Neural crest cell (in vitro differentiated cells): ENCODE data around the gene RPLP2. TPM values are rescaled to one million over a fixed set of nuclear protein-coding genes. Genes with fewer than 3 reads are reported as not detected.

Source experiments
- DNase-seq: peaks from one replicate; pipeline ENCODE4 v3.0.0; 2021; ENCODE audit warnings: low read depth, mixed read lengths, low spot score
- H3K27ac Mint-ChIP-seq: one replicate; pipeline ENCODE4 v1.8.0; 2021; ENCODE audit warnings: mild to moderate bottlenecking, mixed read lengths; ENCODE audit not compliant: unreplicated experiment
- H3K27me3 Mint-ChIP-seq: 2 replicates; pipeline ENCODE4 v1.8.0; 2021; ENCODE audit warnings: low read depth, mild to moderate bottlenecking, mixed read lengths
- H3K36me3 Mint-ChIP-seq: 2 replicates; pipeline ENCODE4 v1.8.0; 2021; ENCODE audit warnings: low read depth, mild to moderate bottlenecking, mixed read lengths
- H3K4me1 Mint-ChIP-seq: 2 replicates; pipeline ENCODE4 v1.8.0; 2021; ENCODE audit warnings: mixed read lengths
- H3K4me3 Mint-ChIP-seq: one replicate; pipeline ENCODE4 v1.8.0; 2021; ENCODE audit warnings: mild to moderate bottlenecking, mixed read lengths
- H3K9me3 Mint-ChIP-seq: 2 replicates; pipeline ENCODE4 v1.8.0; 2021; ENCODE audit warnings: mixed read lengths
- total RNA-seq: library from RNA; stranded (reverse); gene quantifications from 2 replicates; pipeline ENCODE4 v1.2.1, GENCODE V29; 2021
- TF ChIP-seq, protein P1 (sequence below): fragments of 200-600 bp; sonication (generic); conservative IDR thresholded peaks from 2 replicates; pipeline ENCODE4 v1.5.0; 2021; ENCODE audit warnings: antibody characterized with exemption, mild to moderate bottlenecking

Gene RPLP2
- total RNA-seq, 1 donor from 2014 or later = 1,810 TPM

DNA sequence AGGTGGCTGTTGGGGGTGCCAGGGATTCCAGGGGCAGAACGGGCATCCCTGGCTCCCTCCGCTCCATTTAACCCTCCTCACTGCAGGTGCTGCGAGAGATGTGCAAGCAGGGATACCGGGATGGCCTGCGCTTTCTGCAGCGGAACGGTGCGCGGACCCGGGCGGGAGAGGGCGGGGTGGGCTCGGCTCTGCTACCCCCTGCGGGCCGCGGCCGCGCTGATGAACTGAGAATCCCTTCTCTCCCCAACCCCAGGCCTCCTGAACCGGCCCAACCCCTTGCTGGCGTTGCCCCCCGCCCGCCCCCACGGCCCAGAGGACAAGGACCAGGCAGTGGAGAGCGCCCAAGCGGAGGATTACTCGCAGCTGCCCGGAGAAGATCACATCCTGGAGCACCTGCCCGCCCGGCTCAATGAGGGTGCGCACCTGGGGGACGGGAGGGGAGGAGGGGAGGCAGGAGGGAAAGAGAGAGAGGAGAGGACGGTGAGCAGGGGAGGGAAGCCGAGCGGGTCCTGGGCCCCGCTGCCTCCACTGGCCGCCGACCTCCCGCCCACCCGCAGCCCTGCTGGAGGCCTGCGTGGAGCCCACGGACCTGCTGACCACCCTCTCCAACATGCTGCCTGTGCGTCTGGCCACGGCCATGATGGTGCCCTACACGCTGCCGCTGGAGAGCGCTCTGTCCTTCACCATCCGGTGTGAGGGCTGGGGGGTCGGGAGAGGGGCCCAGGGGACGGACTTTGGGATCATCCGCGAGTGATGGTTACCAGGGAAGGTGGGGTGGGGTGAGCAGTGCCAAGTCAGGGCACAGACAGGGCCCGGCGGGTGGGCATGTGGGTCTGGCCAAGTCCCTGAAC, 13.9 kb downstream of the RPLP2 start:
- DNase-seq = no peak
- peaks cover 12% of the 10 kb centered on the region for H3K4me1 Mint-ChIP-seq

DNA sequence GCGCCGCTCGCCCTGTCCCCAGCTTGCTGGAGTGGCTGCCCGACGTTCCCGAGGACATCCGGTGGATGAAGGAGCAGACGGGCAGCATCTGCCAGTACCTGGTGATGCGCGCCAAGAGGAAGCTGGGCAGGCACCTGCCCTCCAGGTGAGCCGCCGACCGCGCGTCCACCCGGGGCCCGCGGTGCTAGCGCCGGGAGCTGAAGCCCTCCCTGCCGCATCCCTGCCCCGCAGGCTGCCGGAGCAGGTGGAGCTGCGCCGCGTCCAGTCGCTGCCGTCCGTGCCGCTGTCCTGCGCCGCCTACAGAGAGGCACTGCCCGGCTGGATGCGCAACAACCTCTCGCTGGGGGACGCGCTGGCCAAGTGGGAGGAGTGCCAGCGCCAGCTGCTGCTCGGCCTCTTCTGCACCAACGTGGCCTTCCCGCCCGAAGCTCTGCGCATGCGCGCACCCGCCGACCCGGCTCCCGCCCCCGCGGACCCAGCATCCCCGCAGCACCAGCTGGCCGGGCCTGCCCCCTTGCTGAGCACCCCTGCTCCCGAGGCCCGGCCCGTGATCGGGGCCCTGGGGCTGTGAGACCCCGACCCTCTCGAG, 14.6 kb downstream of the RPLP2 start:
- Mint-ChIP-seq H3K4me3 (no peak overlapping the region), H3K4me1 (peaks cover 18% of the 10 kb centered on the region), H3K27ac (no peak overlapping the region), H3K27me3 (peaks cover 30% of the 10 kb centered on the region), H3K36me3 (no peaks in the 10 kb centered on the region), H3K9me3 (no peaks in the 10 kb centered on the region)
- TF ChIP-seq, protein P1, sequence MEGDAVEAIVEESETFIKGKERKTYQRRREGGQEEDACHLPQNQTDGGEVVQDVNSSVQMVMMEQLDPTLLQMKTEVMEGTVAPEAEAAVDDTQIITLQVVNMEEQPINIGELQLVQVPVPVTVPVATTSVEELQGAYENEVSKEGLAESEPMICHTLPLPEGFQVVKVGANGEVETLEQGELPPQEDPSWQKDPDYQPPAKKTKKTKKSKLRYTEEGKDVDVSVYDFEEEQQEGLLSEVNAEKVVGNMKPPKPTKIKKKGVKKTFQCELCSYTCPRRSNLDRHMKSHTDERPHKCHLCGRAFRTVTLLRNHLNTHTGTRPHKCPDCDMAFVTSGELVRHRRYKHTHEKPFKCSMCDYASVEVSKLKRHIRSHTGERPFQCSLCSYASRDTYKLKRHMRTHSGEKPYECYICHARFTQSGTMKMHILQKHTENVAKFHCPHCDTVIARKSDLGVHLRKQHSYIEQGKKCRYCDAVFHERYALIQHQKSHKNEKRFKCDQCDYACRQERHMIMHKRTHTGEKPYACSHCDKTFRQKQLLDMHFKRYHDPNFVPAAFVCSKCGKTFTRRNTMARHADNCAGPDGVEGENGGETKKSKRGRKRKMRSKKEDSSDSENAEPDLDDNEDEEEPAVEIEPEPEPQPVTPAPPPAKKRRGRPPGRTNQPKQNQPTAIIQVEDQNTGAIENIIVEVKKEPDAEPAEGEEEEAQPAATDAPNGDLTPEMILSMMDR = no peak
- no peak for DNase-seq

More for the DNA sequence above, 13.9 kb downstream of the RPLP2 start:
- Mint-ChIP-seq H3K27ac (no peak overlapping the region), H3K27me3 (peaks cover 23% of the 10 kb centered on the region), H3K36me3 (no peaks in the 10 kb centered on the region), H3K9me3 (no peaks in the 10 kb centered on the region), H3K4me3 (no peak overlapping the region)
- TF ChIP-seq, protein P1 = no peak

DNA sequence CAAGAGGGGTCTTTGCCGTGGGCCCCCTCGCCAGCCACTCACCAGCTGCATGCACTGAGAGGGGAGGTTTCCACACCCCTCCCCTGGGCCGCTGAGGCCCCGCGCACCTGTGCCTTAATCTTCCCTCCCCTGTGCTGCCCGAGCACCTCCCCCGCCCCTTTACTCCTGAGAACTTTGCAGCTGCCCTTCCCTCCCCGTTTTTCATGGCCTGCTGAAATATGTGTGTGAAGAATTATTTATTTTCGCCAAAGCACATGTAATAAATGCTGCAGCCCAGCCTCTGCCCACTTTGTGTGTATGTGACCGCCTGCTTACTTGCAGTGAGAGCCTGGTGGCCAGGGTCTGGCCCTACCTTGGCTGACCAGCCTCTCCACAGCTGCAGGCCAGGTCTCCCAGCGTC, 15.2 kb downstream of the RPLP2 start:
- peaks cover 21% of the 10 kb centered on the region for H3K4me1 Mint-ChIP-seq
- no peak for DNase-seq
- H3K4me3 Mint-ChIP-seq = no peak overlapping the region
- H3K27me3 Mint-ChIP-seq = peaks cover 36% of the 10 kb centered on the region
- no peak overlapping the region for H3K27ac Mint-ChIP-seq
- H3K36me3 Mint-ChIP-seq = no peaks in the 10 kb centered on the region
- no peaks in the 10 kb centered on the region for H3K9me3 Mint-ChIP-seq
- TF ChIP-seq, protein P1 = no peak

DNA sequence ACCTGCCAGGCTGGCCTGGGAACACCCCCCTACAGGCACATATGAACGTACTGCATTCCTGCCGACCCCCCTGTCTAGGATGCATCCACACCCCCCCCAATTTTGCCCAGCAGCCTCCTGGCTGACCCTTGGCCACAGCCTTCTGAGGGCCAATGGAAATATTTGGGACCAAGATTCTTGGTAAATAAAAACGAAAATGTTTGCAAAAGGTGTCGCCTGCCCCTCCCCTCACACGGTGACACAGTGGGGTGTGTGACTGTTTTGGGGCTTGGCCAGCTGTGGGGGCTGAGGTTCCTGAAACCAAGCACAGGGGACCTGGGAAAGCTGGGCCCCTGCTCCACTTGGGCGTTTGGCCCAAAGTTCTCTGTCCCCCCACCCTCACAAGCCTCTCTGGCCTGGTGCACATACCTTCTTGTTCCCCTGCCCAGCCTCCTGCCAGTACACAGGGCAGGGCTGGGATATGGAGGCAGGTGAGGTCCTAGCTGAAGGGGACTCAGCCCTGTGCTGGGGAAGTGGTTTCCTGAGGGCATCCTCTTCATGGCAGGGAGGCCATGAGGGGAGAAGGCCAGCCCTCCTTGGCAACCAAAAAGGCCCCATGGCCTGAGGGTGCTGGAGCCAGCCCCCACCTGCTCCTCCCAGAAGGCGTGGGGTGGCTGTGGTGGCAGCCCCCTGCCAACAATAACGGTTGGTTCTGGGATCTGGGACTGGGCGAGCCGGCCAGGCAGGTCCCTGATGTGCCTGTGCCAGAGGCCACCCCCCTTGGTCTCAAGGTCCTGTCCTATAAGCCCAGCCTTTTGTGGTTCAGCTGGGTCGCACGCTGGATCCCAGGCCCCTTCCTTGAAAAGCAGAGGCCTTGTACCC, 15.8 kb downstream of the RPLP2 start:
- Mint-ChIP-seq H3K27ac (no peak overlapping the region), H3K36me3 (no peaks in the 10 kb centered on the region), H3K4me3 (no peak overlapping the region), H3K27me3 (peaks cover 42% of the 10 kb centered on the region), H3K4me1 (peaks cover 21% of the 10 kb centered on the region), H3K9me3 (no peaks in the 10 kb centered on the region)
- TF ChIP-seq, protein P1 = no peak
- no peak for DNase-seq

DNA sequence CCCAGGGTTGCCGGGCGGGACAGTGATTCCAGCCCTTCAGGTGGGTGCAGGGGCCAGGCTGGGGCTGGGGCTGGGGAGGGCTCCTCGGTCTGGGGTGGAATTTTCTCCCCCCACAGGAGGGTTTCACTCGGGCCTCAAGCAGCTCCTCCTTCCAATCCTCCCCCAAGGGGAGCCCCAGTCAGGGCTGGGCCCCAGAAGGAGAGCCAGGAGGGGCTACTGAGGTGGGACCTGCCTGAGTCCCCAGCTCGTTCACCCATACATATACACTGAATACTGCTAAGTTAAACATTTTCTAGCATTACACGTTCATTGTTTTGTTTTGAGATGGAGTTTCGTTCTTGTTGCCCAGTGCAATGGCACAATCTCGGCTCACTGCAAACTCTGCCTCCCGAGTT, 16.5 kb downstream of the RPLP2 start:
- TF ChIP-seq, protein P1 = no peak
- H3K27ac Mint-ChIP-seq = no peak overlapping the region

More for the DNA sequence above, 16.5 kb downstream of the RPLP2 start:
- H3K9me3 Mint-ChIP-seq = no peaks in the 10 kb centered on the region
- peak overlapping the region; percentile 73 for H3K4me3 Mint-ChIP-seq
- H3K4me1 Mint-ChIP-seq = peaks cover 21% of the 10 kb centered on the region
- H3K36me3 Mint-ChIP-seq = no peaks in the 10 kb centered on the region
- no peak for DNase-seq
- H3K27me3 Mint-ChIP-seq = peaks cover 47% of the 10 kb centered on the region
